ENCODE measurements around the gene IGF2R. TPM values are rescaled to one million over a fixed set of nuclear protein-coding genes. Genes with fewer than 3 reads are reported as not detected.
"Not testable (repeated sequence)": the region's sequence is repeated elsewhere in the genome, so short reads cannot be mapped to it uniquely, and the experiment has no call there.

Gene IGF2R
- polyA plus RNA-seq, 3 donors: 59.5 to 61.1 (median 60.8) TPM

- DNase-seq (ENCODE audit: extremely low read depth in 1 of 11, low read depth in 9 of 11, low spot score in 4 of 11): no peak
Observed at GRCh38 chr6:159946912-159947311, 22.0 kb upstream of the IGF2R start.

DNA sequence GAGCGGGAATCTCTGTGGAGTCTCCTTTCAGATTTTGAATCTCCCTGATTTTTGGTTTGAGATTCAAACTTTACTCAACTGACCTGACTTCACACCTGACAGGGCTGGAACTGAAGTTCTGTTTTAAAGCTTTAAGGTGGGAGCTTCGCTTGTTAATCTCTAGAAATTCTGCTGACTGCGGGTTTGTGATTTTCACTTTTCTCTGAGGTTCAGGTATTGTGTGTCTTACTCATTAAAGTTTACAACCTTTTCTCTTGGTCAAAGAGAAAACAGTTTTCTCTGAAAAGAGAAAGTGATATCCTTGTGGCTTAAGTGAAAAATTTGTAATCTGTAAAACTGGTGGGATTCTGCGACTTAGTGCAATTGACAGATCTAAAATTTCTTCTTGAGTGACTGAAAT, 20.7 kb upstream of the IGF2R start:
- no peak for DNase-seq (ENCODE audit: extremely low read depth in 1 of 11, low read depth in 9 of 11, low spot score in 4 of 11)

DNA sequence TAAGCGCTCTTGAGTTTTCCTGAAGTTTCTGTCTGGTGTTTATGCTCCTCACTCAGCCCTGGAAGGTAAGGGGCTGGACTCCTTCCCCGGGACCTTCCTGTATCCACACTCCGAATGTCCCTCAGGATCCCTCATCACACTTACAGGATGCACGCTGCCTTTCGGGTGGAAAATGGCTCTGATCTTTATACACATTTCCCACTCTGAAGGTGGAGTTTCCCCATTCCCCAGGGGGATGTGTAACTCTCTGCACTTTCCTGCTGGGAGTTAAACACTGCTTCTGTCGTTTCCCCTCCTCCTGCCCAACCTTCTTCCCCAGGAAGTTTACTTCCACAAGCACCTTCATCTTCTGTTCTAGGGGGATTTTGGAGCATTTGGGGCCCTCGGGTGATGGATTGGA, 17.1 kb upstream of the IGF2R start:
- DNase-seq (ENCODE audit: extremely low read depth in 1 of 11, low read depth in 9 of 11, low spot score in 4 of 11): no peak

GRCh38 chr6:159952289-159953005, 16.4 kb upstream of the IGF2R start:
- no peak for DNase-seq (ENCODE audit: extremely low read depth in 1 of 11, low read depth in 9 of 11, low spot score in 4 of 11)

DNA sequence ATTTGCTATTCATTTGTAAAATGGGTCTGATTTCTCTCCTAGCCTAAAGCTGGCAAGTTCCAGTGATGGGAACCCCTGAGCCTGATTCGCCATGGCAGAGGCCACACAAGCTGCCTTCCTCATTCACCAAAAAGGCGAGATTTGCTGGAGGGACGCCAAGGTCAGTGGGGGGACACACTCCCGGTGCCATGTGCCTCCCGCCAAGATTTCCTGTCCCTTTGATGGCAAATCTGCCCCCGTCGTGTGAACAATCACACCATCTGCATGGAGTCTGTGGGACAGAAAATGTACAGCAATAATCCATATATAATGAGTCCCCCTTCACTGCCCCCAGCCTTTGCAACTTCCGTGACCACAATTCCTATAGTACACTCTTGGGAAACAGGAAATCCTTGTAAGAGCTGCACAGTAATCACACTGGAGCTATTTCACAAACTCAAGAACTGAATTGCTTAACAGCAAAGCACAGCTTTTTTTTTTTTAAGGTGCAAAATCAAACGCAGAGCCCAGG, 15.7 kb upstream of the IGF2R start:
- DNase-seq (ENCODE audit: extremely low read depth in 1 of 11, low read depth in 9 of 11, low spot score in 4 of 11): no peak

DNA sequence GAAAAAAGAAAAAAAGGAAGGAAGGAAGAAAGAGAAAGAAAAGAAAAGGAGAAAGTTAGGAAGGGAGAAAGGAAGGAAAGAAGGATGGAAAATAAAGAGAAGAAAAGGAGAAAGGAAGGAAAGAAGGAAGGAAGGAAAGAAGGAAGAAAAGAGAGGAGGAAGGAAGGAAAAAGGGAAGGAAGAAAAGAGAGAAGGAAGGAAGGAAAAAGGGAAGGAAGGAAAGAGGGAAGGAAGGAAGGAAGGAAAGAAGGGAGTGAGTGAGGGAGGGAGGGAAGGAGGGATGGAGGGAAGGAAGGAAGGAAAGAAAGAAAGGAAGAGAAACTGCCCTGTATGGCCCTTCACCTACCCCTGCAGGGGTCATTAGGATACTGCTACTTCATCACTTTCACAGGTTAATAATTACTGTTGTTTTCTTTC, 12.9 kb upstream of the IGF2R start:
- no peak for DNase-seq (ENCODE audit: extremely low read depth in 1 of 11, low read depth in 9 of 11, low spot score in 4 of 11)

GRCh38 chr6:159957071-159957673, 11.7 kb upstream of the IGF2R start:
- DNase-seq (ENCODE audit: extremely low read depth in 1 of 11, low read depth in 9 of 11, low spot score in 4 of 11): no peak

- DNase-seq (ENCODE audit: extremely low read depth in 1 of 11, low read depth in 9 of 11, low spot score in 4 of 11): no peak
Observed at GRCh38 chr6:159959165-159959975, 9.5 kb upstream of the IGF2R start.

- no peak for DNase-seq (ENCODE audit: extremely low read depth in 1 of 11, low read depth in 9 of 11, low spot score in 4 of 11)
Observed at GRCh38 chr6:159959976-159960384, 8.9 kb upstream of the IGF2R start.

- DNase-seq (ENCODE audit: extremely low read depth in 1 of 11, low read depth in 9 of 11, low spot score in 4 of 11): no peak
Observed at GRCh38 chr6:159960485-159960884, 8.4 kb upstream of the IGF2R start.

- DNase-seq (ENCODE audit: extremely low read depth in 1 of 11, low read depth in 9 of 11, low spot score in 4 of 11): no peak
Observed at GRCh38 chr6:159961528-159961927, 7.4 kb upstream of the IGF2R start.

- no peak for DNase-seq (ENCODE audit: extremely low read depth in 1 of 11, low read depth in 9 of 11, low spot score in 4 of 11)
Observed at GRCh38 chr6:159963111-159963510, 5.8 kb upstream of the IGF2R start.

GRCh38 chr6:159964046-159964445, 4.8 kb upstream of the IGF2R start:
- no peak for DNase-seq (ENCODE audit: extremely low read depth in 1 of 11, low read depth in 9 of 11, low spot score in 4 of 11)

DNA sequence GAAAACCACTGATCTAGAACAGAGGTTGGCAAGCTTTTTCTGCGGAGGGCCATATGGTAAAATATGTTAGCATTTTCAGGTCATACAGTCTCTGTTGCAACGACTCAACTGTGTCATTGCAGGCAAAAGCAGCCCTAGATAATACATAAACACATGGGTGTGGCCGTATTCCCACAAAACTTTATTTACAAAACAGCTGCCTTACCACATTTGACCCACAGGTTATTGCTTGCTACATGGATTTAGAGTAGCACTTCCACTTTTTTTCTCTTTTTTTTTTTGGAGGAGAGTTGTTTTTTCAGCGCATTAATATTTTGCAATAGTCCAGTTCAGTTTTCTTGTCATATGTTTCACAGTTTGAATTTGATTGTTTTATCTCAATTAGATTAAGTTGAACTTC, 2.5 kb upstream of the IGF2R start:
- no peak for DNase-seq (ENCODE audit: extremely low read depth in 1 of 11, low read depth in 9 of 11, low spot score in 4 of 11)

DNA sequence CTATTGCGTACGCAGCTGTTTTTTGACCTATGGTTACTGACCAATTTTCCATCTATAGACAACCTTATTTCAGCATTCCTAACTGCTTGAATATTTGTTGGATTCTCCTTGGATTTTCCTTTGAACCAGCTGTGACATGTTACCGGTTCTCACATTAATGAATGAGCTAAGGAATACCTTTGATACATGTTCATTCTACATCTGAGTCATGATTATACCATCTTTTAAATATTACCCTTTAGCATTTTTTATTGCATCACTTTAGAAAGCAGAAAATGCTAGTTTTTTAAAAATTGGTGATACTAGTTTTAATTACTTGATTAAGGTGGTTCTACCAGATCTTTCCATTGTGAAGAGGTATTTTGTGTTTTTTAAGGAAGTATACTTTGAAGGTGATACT, 1.9 kb upstream of the IGF2R start:
- DNase-seq (ENCODE audit: extremely low read depth in 1 of 11, low read depth in 9 of 11, low spot score in 4 of 11): no peak

DNA sequence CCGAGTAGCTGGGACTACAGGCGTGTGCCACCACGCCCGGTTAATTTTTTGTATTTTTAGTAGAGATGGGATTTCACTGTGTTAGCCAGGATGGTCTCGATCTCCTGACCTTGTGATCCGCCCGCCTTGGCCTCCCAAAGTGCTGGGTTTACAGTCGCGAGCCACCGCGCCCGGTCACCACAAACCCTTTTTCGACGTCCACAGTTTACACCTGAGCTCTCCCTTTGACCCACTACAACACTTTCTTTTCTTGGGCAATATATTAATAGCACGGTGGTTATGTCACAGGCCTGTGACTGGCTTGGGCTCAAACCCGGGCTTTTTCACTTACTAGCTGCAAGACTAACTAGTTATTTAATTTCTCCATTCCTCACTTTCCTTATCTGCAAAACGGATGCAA, 1.3 kb upstream of the IGF2R start:
- not testable (repeated sequence) for DNase-seq (ENCODE audit: extremely low read depth in 1 of 11, low read depth in 9 of 11, low spot score in 4 of 11)

DNA sequence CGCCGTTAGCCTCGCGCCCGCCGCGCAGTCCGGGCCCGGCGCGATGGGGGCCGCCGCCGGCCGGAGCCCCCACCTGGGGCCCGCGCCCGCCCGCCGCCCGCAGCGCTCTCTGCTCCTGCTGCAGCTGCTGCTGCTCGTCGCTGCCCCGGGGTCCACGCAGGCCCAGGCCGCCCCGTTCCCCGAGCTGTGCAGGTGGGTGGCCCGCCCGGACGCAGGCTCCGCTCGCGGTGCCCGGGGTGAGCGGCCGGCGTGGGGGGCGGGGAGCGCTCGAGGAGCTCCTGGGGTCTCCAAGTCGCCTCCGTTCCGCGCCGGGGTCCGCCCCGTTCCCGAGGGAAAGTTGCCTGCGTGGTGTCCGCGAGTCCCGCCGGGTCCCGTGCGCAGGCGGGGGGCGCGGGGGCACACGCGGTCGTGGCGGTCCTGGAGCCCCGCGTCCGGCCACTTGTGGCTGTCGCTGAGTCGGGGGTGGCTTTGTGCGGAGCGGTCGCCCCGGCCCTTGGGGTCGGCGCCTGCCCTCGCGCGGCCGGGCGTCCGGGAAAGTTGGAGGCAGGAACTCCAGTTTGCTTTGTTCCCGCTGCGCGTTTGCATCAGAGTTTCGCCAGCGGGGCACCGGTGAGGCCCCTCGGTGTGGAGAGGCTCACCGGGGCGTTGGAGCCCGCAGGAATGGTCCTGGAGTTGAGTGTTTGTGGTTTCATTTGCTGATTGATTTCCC, 476 bp downstream of the IGF2R start:
- peak in 1 of 11 donors; percentile 50 for DNase-seq (ENCODE audit: extremely low read depth in 1 of 11, low read depth in 9 of 11, low spot score in 4 of 11)

- DNase-seq (ENCODE audit: extremely low read depth in 1 of 11, low read depth in 9 of 11, low spot score in 4 of 11): peak in 7 of 11 donors; percentile 57 to 84 (median 74)
Observed at GRCh38 chr6:159969921-159970320, 1.0 kb downstream of the IGF2R start.

- no peak for DNase-seq (ENCODE audit: extremely low read depth in 1 of 11, low read depth in 9 of 11, low spot score in 4 of 11)
Observed at GRCh38 chr6:159970659-159971063, 1.8 kb downstream of the IGF2R start.

All from renal cortex interstitium (tissue), 11 donors.